Panc1 (cell line): ENCODE results near the gene TMEM60.

ENCODE experiments used
- POLR2AphosphoS5 ChIP-seq: IDR thresholded peaks from 2 replicates; pipeline ENCODE4 v1.6.1; 2012; ENCODE audit warnings: mild to moderate bottlenecking, low read depth, low read length, moderate library complexity
- REST ChIP-seq, 2 experiments: IDR thresholded peaks; 2 replicates each; pipeline ENCODE4 v1.6.1; 2011 to 2012; ENCODE audit warnings: low read depth in 2 of 2, control low read depth in 1 of 2, low read length in 1 of 2, mild to moderate bottlenecking in 1 of 2, moderate library complexity in 1 of 2; ENCODE audit not compliant: insufficient read depth in 1 of 2
- TF ChIP-seq, protein P1 (sequence below): fragments of 450-650 bp; IDR thresholded peaks from 2 replicates; pipeline ENCODE4 v1.5.1; 2017; ENCODE audit warnings: mild to moderate bottlenecking

- no peak for TF ChIP-seq REST (IDR thresholded peaks at IDR 0.05; ENCODE audit: insufficient read depth in 1 of 2, low read depth in 2 of 2, low read length in 1 of 2)
- TF ChIP-seq, protein P1, sequence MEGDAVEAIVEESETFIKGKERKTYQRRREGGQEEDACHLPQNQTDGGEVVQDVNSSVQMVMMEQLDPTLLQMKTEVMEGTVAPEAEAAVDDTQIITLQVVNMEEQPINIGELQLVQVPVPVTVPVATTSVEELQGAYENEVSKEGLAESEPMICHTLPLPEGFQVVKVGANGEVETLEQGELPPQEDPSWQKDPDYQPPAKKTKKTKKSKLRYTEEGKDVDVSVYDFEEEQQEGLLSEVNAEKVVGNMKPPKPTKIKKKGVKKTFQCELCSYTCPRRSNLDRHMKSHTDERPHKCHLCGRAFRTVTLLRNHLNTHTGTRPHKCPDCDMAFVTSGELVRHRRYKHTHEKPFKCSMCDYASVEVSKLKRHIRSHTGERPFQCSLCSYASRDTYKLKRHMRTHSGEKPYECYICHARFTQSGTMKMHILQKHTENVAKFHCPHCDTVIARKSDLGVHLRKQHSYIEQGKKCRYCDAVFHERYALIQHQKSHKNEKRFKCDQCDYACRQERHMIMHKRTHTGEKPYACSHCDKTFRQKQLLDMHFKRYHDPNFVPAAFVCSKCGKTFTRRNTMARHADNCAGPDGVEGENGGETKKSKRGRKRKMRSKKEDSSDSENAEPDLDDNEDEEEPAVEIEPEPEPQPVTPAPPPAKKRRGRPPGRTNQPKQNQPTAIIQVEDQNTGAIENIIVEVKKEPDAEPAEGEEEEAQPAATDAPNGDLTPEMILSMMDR = no peak
- TF ChIP-seq POLR2AphosphoS5 = no peak
These were observed 31.2 kb downstream of the TMEM60 start for GRCh38 chr7:77766801-77767605.
